A549 (cell line): ENCODE measurements around the gene TRIM13. TPM values are rescaled to one million over a fixed set of nuclear protein-coding genes. Genes with fewer than 3 reads are reported as not detected.

Source experiments
- ATAC-seq, 2 experiments: fragments of 200-7000 bp in 1 of 2; fragments of >200 bp in 1 of 2; cut with Nextera tagmentation in 1 of 2; cut with Tn5 transposase in 1 of 2; 3 replicates each; pipeline versions ENCODE4 v1.8.0 to v1.9.1; 2018 to 2020; ENCODE audit warnings: mild to moderate bottlenecking in 1 of 2, moderate library complexity in 1 of 2
- CTCF ChIA-PET: fragments of 300-600 bp; sonication (Branson Sonifier 250); formaldehyde crosslinking; extraction: SDS; loops from one replicate; lab custom pipeline; 2021; ENCODE audit warnings: antibody characterized with exemption, inconsistent platforms; lab: Yijun Ruan, JAX
- POLR2A ChIA-PET: fragments of 350-600 bp; formaldehyde crosslinking; extraction: SDS; loops from one replicate; lab custom pipeline; 2021; ENCODE audit warnings: antibody characterized with exemption, inconsistent platforms; lab: Yijun Ruan, JAX
- DNase-seq, 2 experiments: peaks; one replicate each; pipeline versions ENCODE4 v3.0.0 to v3.0.0-alpha.2; 2011 to 2016; ENCODE audit warnings: low read depth in 1 of 2, low spot score in 1 of 2
- FAIRE-seq: peaks from 2 replicates; lab custom pipeline; 2011; peaks lifted over from hg19 to GRCh38; lab: Jason Lieb, UNC
- H3K27ac ChIP-seq, 2 experiments: fragments of >200 bp; sonication (Bioruptor Twin); formaldehyde crosslinking; 3 replicates each; pipeline ENCODE4 v1.5.1; 2016 to 2017
- H3K4me1 ChIP-seq: fragments of >200 bp; sonication (Bioruptor Twin); formaldehyde crosslinking; 3 replicates; pipeline ENCODE4 v1.6.1; 2016
- H3K4me2 ChIP-seq: fragments of >200 bp; sonication (Bioruptor Twin); formaldehyde crosslinking; 3 replicates; pipeline ENCODE4 v1.6.1; 2016
- H3K4me3 ChIP-seq: fragments of >200 bp; sonication (Bioruptor Twin); formaldehyde crosslinking; 3 replicates; pipeline ENCODE4 v1.5.1; 2016
- H3K9me3 ChIP-seq: fragments of >200 bp; sonication (Bioruptor Twin); formaldehyde crosslinking; 3 replicates; pipeline ENCODE4 v1.6.1; 2016
- CHD2 ChIP-seq: fragments of 150-350 bp; IDR thresholded peaks from 2 replicates; pipeline ENCODE4 v1.6.1; 2014; ENCODE audit warnings: low read length; ENCODE audit not compliant: partially characterized antibody
- EHF ChIP-seq: fragments of 250-450 bp; sonication (Bioruptor Pico); IDR thresholded peaks from 2 replicates; pipeline ENCODE4 v1.5.0; 2020; ENCODE audit warnings: mild to moderate bottlenecking
- ELK1 ChIP-seq: fragments of 150-350 bp; IDR thresholded peaks from 2 replicates; pipeline ENCODE4 v1.6.1; 2014; ENCODE audit warnings: low read depth, mild to moderate bottlenecking, low read length
- ESRRA ChIP-seq: fragments of 150-350 bp; IDR thresholded peaks from 2 replicates; pipeline ENCODE4 v1.6.1; 2014; ENCODE audit warnings: mild to moderate bottlenecking, low read length, borderline replicate concordance
- FOXS1 ChIP-seq: fragments of 250-450 bp; sonication (Bioruptor Pico); IDR thresholded peaks from 2 replicates; pipeline ENCODE4 v1.5.0; 2020; ENCODE audit warnings: mild to moderate bottlenecking, moderate library complexity
- GATA3 ChIP-seq: IDR thresholded peaks from 2 replicates; pipeline ENCODE4 v1.6.1; 2012; ENCODE audit warnings: borderline replicate concordance
- HDAC2 ChIP-seq: fragments of 200-600 bp; sonication (generic); IDR thresholded peaks from 2 replicates; pipeline ENCODE4 v1.6.1; 2016
- MAX ChIP-seq: IDR thresholded peaks from 2 replicates; pipeline ENCODE4 v1.6.1; 2012
- MYC ChIP-seq: IDR thresholded peaks from 2 replicates; pipeline ENCODE4 v1.6.1; 2012; ENCODE audit warnings: mild to moderate bottlenecking, inconsistent platforms, low read length, improper control_type of control experiment, borderline replicate concordance
- POLR2AphosphoS2 ChIP-seq: conservative IDR thresholded peaks from 2 replicates; pipeline ENCODE4 v1.6.1; 2012; ENCODE audit warnings: low read length, improper control_type of control experiment, inconsistent platforms
- RARB ChIP-seq: fragments of 250-450 bp; sonication (Bioruptor Pico); IDR thresholded peaks from 2 replicates; pipeline ENCODE4 v1.8.0; 2021; ENCODE audit warnings: mild to moderate bottlenecking, moderate library complexity
- RCOR1 ChIP-seq: fragments of 150-350 bp; IDR thresholded peaks from 2 replicates; pipeline ENCODE4 v1.6.1; 2014; ENCODE audit warnings: antibody characterized with exemption, low read length, low read depth
- SREBF2 ChIP-seq: fragments of 450-650 bp; IDR thresholded peaks from 2 replicates; pipeline ENCODE4 v1.6.1; 2014; ENCODE audit warnings: mild to moderate bottlenecking, moderate library complexity
- WGBS: methylation state at CpG from one replicate; pipeline ENCODE4 v1.1.6; 2017; ENCODE audit errors: missing lambda C conversion rate; 5-methylcytosine and 5-hydroxymethylcytosine counted together
- polyA plus RNA-seq, 4 experiments: library from polyadenylated mRNA; depleted of rRNA in 3 of 4; stranded (reverse); fragments of >200 nt; fragmentation: RNase III in 1 of 4; extraction: RNeasy Plus Mini Kit Qiagen cat#74134 plus additional on column Dnase treatment in 1 of 4; gene quantifications; 2 replicates in 3 of 4; 3 replicates in 1 of 4; pipeline ENCODE4 v1.2.3, GENCODE V29; 2011 to 2017
- TF ChIP-seq, protein P1 (sequence below): IDR thresholded peaks from 2 replicates; pipeline ENCODE4 v1.6.1; 2012; ENCODE audit warnings: low read depth, borderline replicate concordance
- TF ChIP-seq, protein P2 (sequence below): fragments of 250-450 bp; sonication (Bioruptor Pico); IDR thresholded peaks from 2 replicates; pipeline ENCODE4 v1.5.0; 2021; ENCODE audit warnings: mild to moderate bottlenecking, moderate library complexity, borderline replicate concordance
- TF ChIP-seq, protein P3 (sequence below): fragments of >200 bp; sonication (Bioruptor Twin); formaldehyde crosslinking; IDR thresholded peaks from 2 replicates; pipeline ENCODE4 v1.6.1; 2016
- TF ChIP-seq, protein P4 (sequence below): fragments of 200-600 bp; sonication (generic); IDR thresholded peaks from 2 replicates; pipeline ENCODE4 v1.6.1; 2016; ENCODE audit warnings: antibody characterized with exemption, mild to moderate bottlenecking, moderate library complexity
- TF ChIP-seq, protein P5 (sequence below): fragments of >200 bp; sonication (Bioruptor Twin); formaldehyde crosslinking; IDR thresholded peaks from 3 replicates; pipeline ENCODE4 v1.5.1; 2016

Gene TRIM13
- polyA plus RNA-seq, 2 of the 4 experiments (the other 2 are of a cell fraction): 10.9 to 22.4 TPM

DNA sequence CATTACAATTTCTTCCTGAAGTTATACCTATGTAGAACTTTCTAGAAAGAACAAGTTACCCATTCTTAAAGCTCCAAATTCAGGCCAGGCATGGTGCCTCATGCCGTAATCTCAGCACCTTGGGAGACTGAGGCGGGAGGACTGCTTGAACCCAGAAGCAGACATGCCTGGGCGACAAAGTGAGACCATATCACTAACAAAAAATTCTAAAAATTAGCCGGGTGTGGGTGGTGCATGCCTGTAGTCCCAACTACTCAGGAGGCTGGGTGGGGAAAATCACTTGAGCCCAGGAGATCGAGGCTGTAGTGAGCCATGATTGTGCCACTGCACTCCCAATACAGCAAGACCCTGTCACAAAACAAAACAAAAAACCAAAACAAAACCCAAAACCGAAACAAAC, 41.4 kb downstream of the TRIM13 start:
- CTCF ChIA-PET: interaction anchor here (2.1 kb wide), 1 partner anchor 40 kb away, joined by 8 read pairs; no protein-coding TSS in a partner anchor

More for the DNA sequence above, 41.4 kb downstream of the TRIM13 start:
- POLR2A ChIA-PET: no interaction called here
- H3K4me3 ChIP-seq: no peak overlapping the region
- ATAC-seq (no peak), FAIRE-seq (no peak), DNase-seq (no peak)
- H3K9me3 ChIP-seq: no peaks in the 10 kb centered on the region
- no peak overlapping the region for H3K4me2 ChIP-seq
- H3K27ac ChIP-seq: no peak overlapping the region
- TF ChIP-seq GATA3: no peak
- TF ChIP-seq POLR2AphosphoS2: no peak
- TF ChIP-seq, protein P1, sequence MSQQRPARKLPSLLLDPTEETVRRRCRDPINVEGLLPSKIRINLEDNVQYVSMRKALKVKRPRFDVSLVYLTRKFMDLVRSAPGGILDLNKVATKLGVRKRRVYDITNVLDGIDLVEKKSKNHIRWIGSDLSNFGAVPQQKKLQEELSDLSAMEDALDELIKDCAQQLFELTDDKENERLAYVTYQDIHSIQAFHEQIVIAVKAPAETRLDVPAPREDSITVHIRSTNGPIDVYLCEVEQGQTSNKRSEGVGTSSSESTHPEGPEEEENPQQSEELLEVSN: no peak
- TF ChIP-seq, protein P2, sequence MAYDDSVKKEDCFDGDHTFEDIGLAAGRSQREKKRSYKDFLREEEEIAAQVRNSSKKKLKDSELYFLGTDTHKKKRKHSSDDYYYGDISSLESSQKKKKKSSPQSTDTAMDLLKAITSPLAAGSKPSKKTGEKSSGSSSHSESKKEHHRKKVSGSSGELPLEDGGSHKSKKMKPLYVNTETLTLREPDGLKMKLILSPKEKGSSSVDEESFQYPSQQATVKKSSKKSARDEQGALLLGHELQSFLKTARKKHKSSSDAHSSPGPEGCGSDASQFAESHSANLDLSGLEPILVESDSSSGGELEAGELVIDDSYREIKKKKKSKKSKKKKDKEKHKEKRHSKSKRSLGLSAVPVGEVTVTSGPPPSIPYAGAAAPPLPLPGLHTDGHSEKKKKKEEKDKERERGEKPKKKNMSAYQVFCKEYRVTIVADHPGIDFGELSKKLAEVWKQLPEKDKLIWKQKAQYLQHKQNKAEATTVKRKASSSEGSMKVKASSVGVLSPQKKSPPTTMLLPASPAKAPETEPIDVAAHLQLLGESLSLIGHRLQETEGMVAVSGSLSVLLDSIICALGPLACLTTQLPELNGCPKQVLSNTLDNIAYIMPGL (CRISPR knock-in tag): no peak
- no peak for TF ChIP-seq CHD2
- TF ChIP-seq, protein P3, sequence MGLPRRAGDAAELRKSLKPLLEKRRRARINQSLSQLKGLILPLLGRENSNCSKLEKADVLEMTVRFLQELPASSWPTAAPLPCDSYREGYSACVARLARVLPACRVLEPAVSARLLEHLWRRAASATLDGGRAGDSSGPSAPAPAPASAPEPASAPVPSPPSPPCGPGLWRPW: no peak
- no peak for TF ChIP-seq EHF
- no peak for TF ChIP-seq ESRRA
- TF ChIP-seq, protein P4, sequence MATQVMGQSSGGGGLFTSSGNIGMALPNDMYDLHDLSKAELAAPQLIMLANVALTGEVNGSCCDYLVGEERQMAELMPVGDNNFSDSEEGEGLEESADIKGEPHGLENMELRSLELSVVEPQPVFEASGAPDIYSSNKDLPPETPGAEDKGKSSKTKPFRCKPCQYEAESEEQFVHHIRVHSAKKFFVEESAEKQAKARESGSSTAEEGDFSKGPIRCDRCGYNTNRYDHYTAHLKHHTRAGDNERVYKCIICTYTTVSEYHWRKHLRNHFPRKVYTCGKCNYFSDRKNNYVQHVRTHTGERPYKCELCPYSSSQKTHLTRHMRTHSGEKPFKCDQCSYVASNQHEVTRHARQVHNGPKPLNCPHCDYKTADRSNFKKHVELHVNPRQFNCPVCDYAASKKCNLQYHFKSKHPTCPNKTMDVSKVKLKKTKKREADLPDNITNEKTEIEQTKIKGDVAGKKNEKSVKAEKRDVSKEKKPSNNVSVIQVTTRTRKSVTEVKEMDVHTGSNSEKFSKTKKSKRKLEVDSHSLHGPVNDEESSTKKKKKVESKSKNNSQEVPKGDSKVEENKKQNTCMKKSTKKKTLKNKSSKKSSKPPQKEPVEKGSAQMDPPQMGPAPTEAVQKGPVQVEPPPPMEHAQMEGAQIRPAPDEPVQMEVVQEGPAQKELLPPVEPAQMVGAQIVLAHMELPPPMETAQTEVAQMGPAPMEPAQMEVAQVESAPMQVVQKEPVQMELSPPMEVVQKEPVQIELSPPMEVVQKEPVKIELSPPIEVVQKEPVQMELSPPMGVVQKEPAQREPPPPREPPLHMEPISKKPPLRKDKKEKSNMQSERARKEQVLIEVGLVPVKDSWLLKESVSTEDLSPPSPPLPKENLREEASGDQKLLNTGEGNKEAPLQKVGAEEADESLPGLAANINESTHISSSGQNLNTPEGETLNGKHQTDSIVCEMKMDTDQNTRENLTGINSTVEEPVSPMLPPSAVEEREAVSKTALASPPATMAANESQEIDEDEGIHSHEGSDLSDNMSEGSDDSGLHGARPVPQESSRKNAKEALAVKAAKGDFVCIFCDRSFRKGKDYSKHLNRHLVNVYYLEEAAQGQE: no peak
- TF ChIP-seq HDAC2: no peak
- TF ChIP-seq SREBF2: no peak
- TF ChIP-seq FOXS1 (CRISPR knock-in tag): no peak
- TF ChIP-seq MYC: no peak
- no peak for TF ChIP-seq RCOR1
- TF ChIP-seq, protein P5, sequence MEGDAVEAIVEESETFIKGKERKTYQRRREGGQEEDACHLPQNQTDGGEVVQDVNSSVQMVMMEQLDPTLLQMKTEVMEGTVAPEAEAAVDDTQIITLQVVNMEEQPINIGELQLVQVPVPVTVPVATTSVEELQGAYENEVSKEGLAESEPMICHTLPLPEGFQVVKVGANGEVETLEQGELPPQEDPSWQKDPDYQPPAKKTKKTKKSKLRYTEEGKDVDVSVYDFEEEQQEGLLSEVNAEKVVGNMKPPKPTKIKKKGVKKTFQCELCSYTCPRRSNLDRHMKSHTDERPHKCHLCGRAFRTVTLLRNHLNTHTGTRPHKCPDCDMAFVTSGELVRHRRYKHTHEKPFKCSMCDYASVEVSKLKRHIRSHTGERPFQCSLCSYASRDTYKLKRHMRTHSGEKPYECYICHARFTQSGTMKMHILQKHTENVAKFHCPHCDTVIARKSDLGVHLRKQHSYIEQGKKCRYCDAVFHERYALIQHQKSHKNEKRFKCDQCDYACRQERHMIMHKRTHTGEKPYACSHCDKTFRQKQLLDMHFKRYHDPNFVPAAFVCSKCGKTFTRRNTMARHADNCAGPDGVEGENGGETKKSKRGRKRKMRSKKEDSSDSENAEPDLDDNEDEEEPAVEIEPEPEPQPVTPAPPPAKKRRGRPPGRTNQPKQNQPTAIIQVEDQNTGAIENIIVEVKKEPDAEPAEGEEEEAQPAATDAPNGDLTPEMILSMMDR: no peak
- TF ChIP-seq MAX: no peak
- TF ChIP-seq ELK1: no peak
- no peak for TF ChIP-seq RARB
- no peaks in the 10 kb centered on the region for H3K4me1 ChIP-seq
- WGBS: 93% methylated on average over 6 of the region's 6 CpGs
